Mesenteric fat pad (tissue), 1 donor: Measurements from ENCODE around the gene COL4A4. TPM values are rescaled to one million over a fixed set of nuclear protein-coding genes. Genes with fewer than 3 reads are reported as not detected.

Experiments used
- DNase-seq: peaks from one replicate; pipeline ENCODE4 v3.0.0-alpha.2; 2020; ENCODE audit warnings: low spot score
- total RNA-seq: library from RNA; stranded (reverse); fragmentation: NEBNext Ultra II Directional; extraction: Animal tissue kit (Norgen Biotek cat#: 25700); gene quantifications from one replicate; pipeline ENCODE4 v1.2.1, GENCODE V29; 2021
- donor health status: DM: yes; HTN: yes; CAD: no.

Gene COL4A4
- total RNA-seq, 1 donor from 2014 or later, result 0.45 TPM

- DNase-seq, result no peak
Measured at GRCh38 chr2:227033471-227034148, 130.4 kb downstream of the COL4A4 start.

GRCh38 chr2:227031379-227031778 lies 132.6 kb downstream of the COL4A4 start:
- no peak for DNase-seq

DNA sequence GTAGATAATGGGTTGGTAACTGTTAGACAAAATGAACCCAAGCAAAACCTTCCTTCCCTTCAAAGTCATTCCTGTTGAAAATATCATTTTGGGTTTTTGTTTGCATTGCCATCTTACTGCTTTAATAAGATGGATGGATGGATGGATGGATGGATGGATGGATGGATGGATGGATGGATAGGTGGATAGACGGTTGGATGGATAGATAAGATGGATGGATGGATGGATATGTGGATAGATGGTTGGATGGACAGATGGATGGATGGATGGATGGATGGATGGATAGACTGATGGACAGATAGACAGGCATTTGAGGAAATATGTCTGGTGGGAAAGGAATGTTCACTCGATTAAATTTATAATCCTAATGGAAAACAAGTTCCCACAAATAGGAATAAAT lies 133.2 kb downstream of the COL4A4 start:
- no peak for DNase-seq

- no peak for DNase-seq
Measured at GRCh38 chr2:227029426-227030105, 134.4 kb downstream of the COL4A4 start.

DNA sequence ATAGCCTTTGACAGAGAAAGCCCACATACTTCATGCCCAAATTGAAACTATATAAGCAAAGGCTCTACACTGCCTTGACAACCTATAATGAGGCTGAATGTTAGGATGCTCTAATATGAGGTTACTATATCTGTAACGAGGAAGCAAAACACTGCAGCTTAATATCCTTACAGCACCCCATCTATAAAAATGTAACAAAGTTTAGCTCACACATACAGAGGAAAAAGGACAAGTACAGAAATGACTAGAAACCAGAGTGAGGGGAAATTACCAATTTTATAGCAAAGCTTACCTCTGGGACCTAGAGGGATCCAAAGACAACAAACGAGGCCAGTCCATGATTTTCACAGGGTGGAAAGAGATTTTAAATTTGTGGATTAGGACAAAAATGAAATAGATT lies 138.5 kb downstream of the COL4A4 start:
- DNase-seq, result no peak

- DNase-seq, result no peak
Measured at GRCh38 chr2:227022608-227023007, 141.4 kb downstream of the COL4A4 start.

- DNase-seq, result no peak
Measured at GRCh38 chr2:227020416-227020815, 143.6 kb downstream of the COL4A4 start.

GRCh38 chr2:227016894-227017293 lies 147.1 kb downstream of the COL4A4 start:
- no peak for DNase-seq

DNA sequence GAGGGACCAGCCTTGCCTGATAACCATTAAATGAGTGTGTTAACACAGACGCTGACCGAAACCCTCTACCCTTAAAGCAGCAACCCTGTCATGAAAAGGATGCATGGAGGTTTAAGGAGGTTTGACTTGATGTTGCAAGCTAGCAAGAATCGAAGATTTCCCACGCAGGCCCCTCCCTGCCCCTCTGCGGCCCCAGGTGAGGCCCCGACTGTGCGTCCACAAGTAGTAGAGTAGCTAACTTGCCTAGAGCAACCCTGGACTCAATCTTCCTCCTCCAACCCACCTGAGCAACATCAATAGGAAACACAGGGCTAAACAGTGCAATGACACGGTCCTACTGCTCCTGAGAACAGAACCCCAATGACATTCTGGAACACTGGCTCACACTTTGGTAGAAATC lies 150.1 kb downstream of the COL4A4 start:
- DNase-seq, result no peak

- no peak for DNase-seq
Measured at GRCh38 chr2:227013330-227013729, 150.7 kb downstream of the COL4A4 start.

DNA sequence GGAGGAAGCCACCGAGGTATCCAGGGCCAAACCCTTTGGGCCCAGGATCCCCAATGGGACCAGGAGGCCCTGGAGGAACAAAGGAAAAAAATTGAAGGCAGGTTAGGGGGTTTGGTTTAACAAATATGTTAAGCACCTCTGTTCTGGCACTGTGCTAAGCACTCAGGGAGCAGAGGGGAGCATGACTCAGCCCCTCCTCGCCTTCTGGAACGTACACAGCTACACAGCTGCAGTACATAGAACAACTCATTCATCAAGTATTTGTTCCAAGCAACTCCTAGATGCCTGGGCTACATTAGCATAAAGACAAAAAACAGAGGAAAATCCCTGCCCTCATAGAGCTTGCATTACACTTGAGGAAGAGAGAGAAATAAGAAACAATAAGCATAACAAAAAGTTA lies 153.6 kb downstream of the COL4A4 start:
- DNase-seq, result no peak

DNA sequence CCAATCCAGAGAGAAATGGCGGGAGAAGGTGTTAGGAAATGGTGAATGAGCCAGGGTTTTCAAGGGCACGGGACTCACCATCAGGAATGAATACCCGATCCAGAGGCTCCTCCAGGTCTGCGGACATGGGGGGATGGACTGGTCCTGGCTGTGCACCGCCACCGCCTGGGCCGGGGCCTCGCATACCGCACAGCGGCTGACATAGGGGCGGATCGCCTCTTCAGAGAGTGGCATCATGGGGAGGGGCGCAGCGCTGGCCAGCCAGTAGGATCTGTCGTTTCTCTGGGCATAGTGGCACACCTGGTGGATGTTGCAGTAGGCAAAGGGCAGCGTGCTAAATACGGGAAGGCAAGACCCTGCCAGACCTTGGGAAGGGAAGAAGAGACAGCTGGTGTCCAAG lies 156.1 kb downstream of the COL4A4 start:
- DNase-seq, result no peak

DNA sequence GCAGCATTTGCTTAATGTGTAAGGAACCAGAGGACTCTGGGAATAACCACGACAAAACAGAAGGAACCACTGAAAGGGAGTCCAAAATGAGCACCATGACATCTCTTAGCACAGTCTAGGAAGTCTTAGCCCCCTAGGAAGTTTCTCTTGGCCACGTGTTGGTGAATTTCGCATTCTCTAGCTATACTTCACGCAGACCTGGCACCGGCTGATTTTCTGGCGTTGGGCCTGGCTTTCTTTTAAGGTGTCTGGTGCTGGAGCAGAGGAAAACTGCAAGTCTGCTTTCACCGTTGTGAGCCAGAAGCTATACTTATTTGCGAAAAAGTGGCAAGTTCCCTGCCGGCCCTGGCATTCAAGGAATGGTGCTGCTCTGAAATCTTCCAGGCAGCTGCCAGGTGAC lies 156.9 kb downstream of the COL4A4 start:
- no peak for DNase-seq

- DNase-seq, result no peak
Measured at GRCh38 chr2:227006189-227006897, 157.7 kb downstream of the COL4A4 start.

- no peak for DNase-seq
Measured at GRCh38 chr2:227004482-227004881, 159.5 kb downstream of the COL4A4 start.

- no peak for DNase-seq
Measured at GRCh38 chr2:227000123-227000522, 163.9 kb downstream of the COL4A4 start.

- DNase-seq, result no peak
Measured at GRCh38 chr2:226999661-227000060, 164.3 kb downstream of the COL4A4 start.

GRCh38 chr2:226995625-226996041 lies 168.4 kb downstream of the COL4A4 start:
- DNase-seq, result no peak

- DNase-seq, result no peak
Measured at GRCh38 chr2:226994775-226995174, 169.2 kb downstream of the COL4A4 start.

- no peak for DNase-seq
Measured at GRCh38 chr2:226993171-226993570, 170.8 kb downstream of the COL4A4 start.

DNA sequence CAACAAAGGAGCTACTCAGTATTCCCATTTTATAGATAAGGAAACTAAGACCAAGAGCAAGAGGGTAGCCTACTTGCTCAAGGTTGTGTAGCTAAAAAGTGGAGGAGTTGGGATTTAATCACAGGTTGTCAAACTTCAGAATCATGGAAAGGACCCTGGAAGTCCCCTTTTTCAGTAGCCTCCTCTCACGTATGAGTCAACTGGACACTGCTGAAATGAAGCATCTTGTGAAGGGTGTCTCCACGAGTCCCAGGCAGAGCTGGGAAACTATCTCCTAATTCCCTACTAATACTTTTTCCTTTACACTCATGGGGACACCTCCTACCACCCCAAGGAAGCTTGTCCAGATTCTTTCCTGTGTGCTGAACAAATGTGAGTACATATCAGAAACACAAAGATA lies 172.3 kb downstream of the COL4A4 start:
- DNase-seq, result no peak

DNA sequence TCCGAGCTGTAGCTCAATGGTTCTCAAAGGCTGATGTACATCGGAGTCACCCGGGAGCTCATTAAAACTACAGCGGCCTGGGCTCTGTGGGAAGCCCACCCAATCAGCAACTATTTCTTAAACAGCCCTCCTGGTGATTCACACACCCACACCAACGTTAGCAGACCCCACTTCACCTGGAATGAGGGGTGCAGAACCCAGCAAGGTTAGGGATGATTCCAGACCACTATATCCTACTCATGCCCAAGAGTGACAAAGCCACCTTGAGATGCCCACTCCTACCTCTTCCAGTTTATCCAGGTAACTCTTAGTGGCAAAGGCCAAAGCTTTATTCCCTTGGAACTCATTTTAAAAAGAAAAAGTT lies 178.4 kb downstream of the COL4A4 start:
- no peak for DNase-seq
